Fibroblast of skin of scalp (primary cell): ENCODE data around the gene WNT11.
A peak's percentile ranks its signal among the peaks of the same experiment; 100 is the strongest.

Source experiments
- DNase-seq: peaks from one replicate; pipeline ENCODE4 v3.0.0-alpha.2; 2013

Gene WNT11

GRCh38 chr11:76237914-76238313 is 31.6 kb upstream of the WNT11 start:
- DNase-seq, result peak; percentile 18

GRCh38 chr11:76237000-76237649 is 30.8 kb upstream of the WNT11 start:
- peak; percentile 60 for DNase-seq

GRCh38 chr11:76236092-76236999 is 30.0 kb upstream of the WNT11 start:
- peak; percentile 57 for DNase-seq

- peak; percentile 92 for DNase-seq
These were observed 29.2 kb upstream of the WNT11 start for GRCh38 chr11:76235233-76236091.

- peak; percentile 42 for DNase-seq
These were observed 28.3 kb upstream of the WNT11 start for GRCh38 chr11:76234416-76235232.

GRCh38 chr11:76234021-76234415 is 27.7 kb upstream of the WNT11 start:
- peak; percentile 38 for DNase-seq

- no peak for DNase-seq
These were observed 27.1 kb upstream of the WNT11 start for GRCh38 chr11:76233196-76233921.

GRCh38 chr11:76232026-76232665 is 25.8 kb upstream of the WNT11 start:
- DNase-seq, result no peak

- DNase-seq, result no peak
These were observed 24.9 kb upstream of the WNT11 start for GRCh38 chr11:76231121-76231738.

GRCh38 chr11:76230392-76230791 is 24.1 kb upstream of the WNT11 start:
- no peak for DNase-seq

GRCh38 chr11:76229690-76230240 is 23.5 kb upstream of the WNT11 start:
- no peak for DNase-seq

GRCh38 chr11:76228875-76229149 is 22.5 kb upstream of the WNT11 start:
- no peak for DNase-seq

GRCh38 chr11:76228071-76228874 is 22.0 kb upstream of the WNT11 start:
- no peak for DNase-seq

- no peak for DNase-seq
These were observed 20.3 kb upstream of the WNT11 start for GRCh38 chr11:76226626-76227025.

- no peak for DNase-seq
These were observed 18.9 kb upstream of the WNT11 start for GRCh38 chr11:76225122-76225611.

- no peak for DNase-seq
These were observed 18.3 kb upstream of the WNT11 start for GRCh38 chr11:76224461-76225121.

- DNase-seq, result no peak
These were observed 15.1 kb upstream of the WNT11 start for GRCh38 chr11:76221365-76221764.

GRCh38 chr11:76219243-76219642 is 12.9 kb upstream of the WNT11 start:
- no peak for DNase-seq
